Measurements from ENCODE around the gene CLASP2.

GRCh38 chr3:33541918-33542317, 176.1 kb downstream of the CLASP2 start:
- no peak for TF ChIP-seq ZNF8 (CRISPR knock-in tag; IDR thresholded peaks at IDR 0.05)
- TF ChIP-seq ESRRG (CRISPR knock-in tag; IDR thresholded peaks at IDR 0.05): no peak
- TF ChIP-seq CREB5 (CRISPR knock-in tag; IDR thresholded peaks at IDR 0.05; ENCODE audit: low read depth): no peak

All from SK-N-SH treated with all-trans-retinoic acid at 6 μM for 48 hours (cell line).